Stomach (tissue), 4 donors: ENCODE data around the gene ZNF544.

ENCODE experiments used
- POLR2AphosphoS5 ChIP-seq, 3 donors: sonication (generic); formaldehyde crosslinking; IDR thresholded peaks; one replicate each; pipeline ENCODE4 v1.6.1; 2016; ENCODE audit warnings: antibody characterized with exemption in 3 of 3
- TF ChIP-seq, protein P1 (sequence below), 7 experiments: fragments of 450-650 bp in 4 of 7; fragments of 200-600 bp in 3 of 7; sonication (generic) in 3 of 7; IDR thresholded peaks; one replicate each; pipeline ENCODE4 v1.5.1; 2016 to 2019; ENCODE audit warnings: antibody characterized with exemption in 7 of 7, control low read depth in 2 of 7, mild to moderate bottlenecking in 1 of 7

DNA sequence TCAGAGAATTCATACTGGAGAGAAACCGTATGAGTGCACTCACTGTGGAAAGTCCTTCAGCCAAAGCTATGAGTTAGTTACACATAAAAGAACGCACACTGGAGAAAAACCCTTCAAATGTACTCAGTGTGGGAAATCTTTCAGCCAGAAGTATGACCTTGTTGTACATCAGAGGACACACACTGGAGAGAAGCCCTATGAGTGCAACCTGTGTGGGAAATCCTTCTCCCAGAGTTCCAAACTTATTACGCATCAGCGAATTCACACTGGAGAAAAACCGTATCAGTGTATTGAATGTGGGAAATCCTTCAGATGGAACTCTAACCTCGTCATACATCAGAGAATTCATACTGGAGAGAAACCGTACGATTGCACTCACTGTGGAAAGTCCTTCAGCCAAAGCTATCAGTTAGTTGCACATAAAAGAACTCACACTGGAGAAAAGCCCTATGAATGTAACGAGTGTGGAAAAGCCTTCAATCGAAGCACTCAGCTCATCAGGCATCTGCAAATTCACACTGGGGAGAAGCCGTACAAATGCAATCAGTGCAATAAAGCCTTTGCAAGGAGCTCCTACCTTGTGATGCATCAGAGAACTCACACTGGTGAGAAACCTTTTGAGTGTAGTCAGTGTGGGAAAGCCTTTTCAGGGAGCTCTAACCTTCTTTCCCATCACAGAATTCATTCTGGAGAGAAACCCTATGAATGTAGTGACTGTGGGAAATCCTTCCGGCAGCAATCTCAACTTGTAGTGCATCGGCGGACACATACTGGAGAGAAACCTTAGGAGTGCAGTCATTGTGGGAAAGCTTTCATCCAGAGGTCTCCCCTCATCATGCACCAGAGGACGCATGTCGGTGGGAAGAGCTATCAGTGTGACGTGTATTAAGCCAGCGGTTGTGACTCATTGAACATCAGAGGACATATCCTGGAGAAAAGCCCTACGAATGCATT lies 33.5 kb downstream of the ZNF544 start:
- TF ChIP-seq, protein P1, sequence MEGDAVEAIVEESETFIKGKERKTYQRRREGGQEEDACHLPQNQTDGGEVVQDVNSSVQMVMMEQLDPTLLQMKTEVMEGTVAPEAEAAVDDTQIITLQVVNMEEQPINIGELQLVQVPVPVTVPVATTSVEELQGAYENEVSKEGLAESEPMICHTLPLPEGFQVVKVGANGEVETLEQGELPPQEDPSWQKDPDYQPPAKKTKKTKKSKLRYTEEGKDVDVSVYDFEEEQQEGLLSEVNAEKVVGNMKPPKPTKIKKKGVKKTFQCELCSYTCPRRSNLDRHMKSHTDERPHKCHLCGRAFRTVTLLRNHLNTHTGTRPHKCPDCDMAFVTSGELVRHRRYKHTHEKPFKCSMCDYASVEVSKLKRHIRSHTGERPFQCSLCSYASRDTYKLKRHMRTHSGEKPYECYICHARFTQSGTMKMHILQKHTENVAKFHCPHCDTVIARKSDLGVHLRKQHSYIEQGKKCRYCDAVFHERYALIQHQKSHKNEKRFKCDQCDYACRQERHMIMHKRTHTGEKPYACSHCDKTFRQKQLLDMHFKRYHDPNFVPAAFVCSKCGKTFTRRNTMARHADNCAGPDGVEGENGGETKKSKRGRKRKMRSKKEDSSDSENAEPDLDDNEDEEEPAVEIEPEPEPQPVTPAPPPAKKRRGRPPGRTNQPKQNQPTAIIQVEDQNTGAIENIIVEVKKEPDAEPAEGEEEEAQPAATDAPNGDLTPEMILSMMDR (IDR thresholded peaks at IDR 0.05), result no peak
- no peak for TF ChIP-seq POLR2AphosphoS5 (IDR thresholded peaks at IDR 0.05)
